Right lobe of liver (tissue), 6 donors: ENCODE data around the gene EML6. TPM values are rescaled to one million over a fixed set of nuclear protein-coding genes. Genes with fewer than 3 reads are reported as not detected.

Experiments used
- ATAC-seq, 4 donors: fragments of 200-7000 bp; cut with Tn5 transposase; one replicate each; pipeline ENCODE4 v1.9.1; 2020; ENCODE audit warnings: mild to moderate bottlenecking in 4 of 4, moderate library complexity in 4 of 4
- DNase-seq, 3 donors: peaks; one replicate each; pipeline ENCODE4 v3.0.0-alpha.2; 2020
- H3K27ac ChIP-seq, 3 donors: fragments of 200-600 bp; one replicate each; pipeline ENCODE4 v1.8.0; 2022
- H3K27me3 ChIP-seq, 2 donors: fragments of 200-600 bp; one replicate each; pipeline ENCODE4 v1.8.0; 2022
- H3K36me3 ChIP-seq, 4 donors: fragments of 200-600 bp; sonication (generic) in 1 of 4; one replicate each; pipeline versions ENCODE4 v1.5.1 to v1.8.0; 2017 to 2022; ENCODE audit warnings: control low read depth in 1 of 4
- H3K4me1 ChIP-seq, 4 donors: fragments of 200-600 bp; sonication (generic) in 1 of 4; one replicate each; pipeline versions ENCODE4 v1.5.1 to v1.8.0; 2017 to 2022; ENCODE audit warnings: control low read depth in 1 of 4
- H3K4me3 ChIP-seq, 3 donors: fragments of 200-600 bp; one replicate each; pipeline ENCODE4 v1.8.0; 2022
- H3K9me3 ChIP-seq, 4 donors: fragments of 200-600 bp; sonication (generic) in 1 of 4; one replicate each; pipeline versions ENCODE4 v1.5.1 to v1.8.0; 2017 to 2022; ENCODE audit warnings: control low read depth in 1 of 4
- CTCF ChIP-seq, 4 donors: fragments of 200-600 bp in 3 of 4; fragments of 450-650 bp in 1 of 4; IDR thresholded peaks; one replicate each; pipeline versions ENCODE4 v1.5.1 to v1.8.0; 2016 to 2022; ENCODE audit warnings: antibody characterized with exemption in 4 of 4, mild to moderate bottlenecking in 2 of 4
- POLR2A ChIP-seq: fragments of 450-650 bp; IDR thresholded peaks from one replicate; pipeline ENCODE4 v1.6.1; 2017; ENCODE audit warnings: antibody characterized with exemption, mild to moderate bottlenecking
- WGBS: methylation state at CpG from one replicate; pipeline ENCODE4 v1.1.6; 2018; ENCODE audit warnings: low coverage, low lambda C conversion rate; ENCODE audit not compliant: insufficient coverage; ENCODE audit errors: missing lambda C conversion rate; 5-methylcytosine and 5-hydroxymethylcytosine counted together
- intact Hi-C, 2 donors: fragments of 100-400 bp; cut with DNase I; formaldehyde crosslinking; loops; one replicate each; pipeline versions ENCODE4 v1.11.2 to v1.14.1; 2022
- total RNA-seq, 6 experiments: library from RNA; depleted of rRNA in 2 of 6; stranded (reverse); fragments of >200 nt in 2 of 6; fragmentation: NEBNext Ultra II Directional in 3 of 6; extraction: Animal tissue kit (Norgen Biotek cat#: 25700) in 3 of 6; gene quantifications; one replicate each; pipeline versions ENCODE4 v1.1.0 to v1.2.4, GENCODE V29; 2016 to 2023
- donor health status: DM: no; HTN: yes; CAD: no.
- donor health status: DM: no; HTN: no; CAD: no.
- donor health status: DM: no; HTN: no; CAD: no.
- donor health status: DM: no; HTN: yes; CAD: no.
- donor health status: DM: no; HTN: yes; CAD: no.

EML6 gene
- total RNA-seq, 6 experiments from 2014 or later = 0.82 to 2.5 (median 1.5) TPM

- Histone ChIP-seq H3K36me3 (peaks cover 0 to 3% (median 2%) of the 10 kb centered on the region in 4 donors), H3K27ac (no peak overlapping the region), H3K4me1 (no peaks in the 10 kb centered on the region), H3K4me3 (no peak overlapping the region), H3K27me3 (no peaks in the 10 kb centered on the region), H3K9me3 (no peaks in the 10 kb centered on the region)
- TF ChIP-seq CTCF (IDR thresholded peaks at IDR 0.05) (no peak), POLR2A (no peak)
- DNase-seq (no peak), ATAC-seq (no peak)
- 64% methylated on average over 3 of the region's 4 CpGs for WGBS
- intact Hi-C loops = no loop called here
Observed at GRCh38 chr2:54967269-54967668, 243.8 kb downstream of the EML6 start.

- Histone ChIP-seq H3K4me1 (no peaks in the 10 kb centered on the region), H3K36me3 (peaks cover 0 to 4% (median 2%) of the 10 kb centered on the region in 4 donors), H3K27me3 (no peaks in the 10 kb centered on the region), H3K27ac (no peak overlapping the region), H3K4me3 (no peak overlapping the region), H3K9me3 (no peaks in the 10 kb centered on the region)
- peak in 1 of 4 donors; percentile 16 for ATAC-seq
- no peak for TF ChIP-seq CTCF (IDR thresholded peaks at IDR 0.05)
- TF ChIP-seq POLR2A = no peak
- DNase-seq = no peak
- intact Hi-C loops = no loop called here
- 70% methylated on average over 5 of the region's 18 CpGs for WGBS
Observed at GRCh38 chr2:54967759-54968365, 244.4 kb downstream of the EML6 start.

DNA sequence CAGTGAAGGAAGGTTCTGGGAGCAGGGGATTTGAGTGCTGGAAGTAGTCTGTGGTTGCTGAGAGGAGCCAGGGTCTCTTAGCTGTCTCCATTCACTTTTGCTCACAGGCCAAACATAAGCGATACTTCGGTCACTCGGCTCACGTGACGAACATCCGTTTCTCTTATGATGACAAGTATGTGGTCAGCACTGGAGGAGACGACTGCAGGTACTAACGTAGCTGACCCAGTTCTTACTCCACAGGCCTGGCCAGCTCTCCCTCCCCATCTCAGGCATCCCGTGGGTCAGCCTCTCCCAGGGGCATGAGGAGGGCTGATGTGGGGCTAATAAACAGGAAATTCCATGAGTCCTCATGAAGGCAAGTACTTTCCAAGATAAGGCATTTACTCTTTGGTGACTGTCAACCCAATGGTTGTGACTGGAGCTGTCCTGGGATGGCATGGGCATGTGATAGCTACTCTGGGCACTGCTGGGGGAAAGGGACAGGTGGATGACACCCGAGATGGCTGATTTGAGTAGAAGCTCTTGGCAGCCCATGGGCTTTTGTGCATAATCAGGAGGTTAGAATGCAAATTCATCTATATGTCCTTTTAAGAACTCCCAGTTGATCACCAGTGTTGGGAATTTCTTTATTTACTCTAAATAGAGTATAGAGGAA lies 245.2 kb downstream of the EML6 start:
- TF ChIP-seq POLR2A (no peak), CTCF (IDR thresholded peaks at IDR 0.05) (no peak)
- Histone ChIP-seq H3K36me3 (peaks cover 0 to 9% (median 3%) of the 10 kb centered on the region in 4 donors), H3K4me1 (no peaks in the 10 kb centered on the region), H3K4me3 (no peak overlapping the region), H3K27me3 (no peaks in the 10 kb centered on the region), H3K9me3 (no peaks in the 10 kb centered on the region), H3K27ac (no peak overlapping the region)
- DNase-seq = no peak
- WGBS = 71% methylated on average over 2 of the region's 10 CpGs
- ATAC-seq = peak in 3 of 4 donors; percentile 14 to 44 (median 22)
- intact Hi-C loops = no loop called here

- no peaks in the 10 kb centered on the region for H3K27me3 ChIP-seq
- no peaks in the 10 kb centered on the region for H3K4me1 ChIP-seq
- ATAC-seq (no peak), DNase-seq (no peak)
- 67% methylated on average over 3 of the region's 4 CpGs for WGBS
- no peak for TF ChIP-seq POLR2A
- TF ChIP-seq CTCF (IDR thresholded peaks at IDR 0.05) = no peak
- no peak overlapping the region for H3K4me3 ChIP-seq
- intact Hi-C loops = no loop called here
- no peak overlapping the region for H3K27ac ChIP-seq
- H3K36me3 ChIP-seq = peaks cover 0 to 9% (median 3%) of the 10 kb centered on the region in 4 donors
- no peaks in the 10 kb centered on the region for H3K9me3 ChIP-seq
Observed at GRCh38 chr2:54969295-54969939, 246.0 kb downstream of the EML6 start.
